ENCODE results near the gene CFAP46. TPM values are rescaled to one million over a fixed set of nuclear protein-coding genes. Genes with fewer than 3 reads are reported as not detected.

The CFAP46 gene
- total and polyA plus RNA-seq, 2 experiments from 2014 or later, result 2.2 to 2.4 TPM

- no peak for DNase-seq (ENCODE audit: low spot score)
- Histone ChIP-seq H4K20me1 (ENCODE audit: insufficient read depth, poor library complexity, severe bottlenecking) (no peaks in the 10 kb centered on the region), H3K4me2 (no peak overlapping the region), H3K9me3 (ENCODE audit: low read depth) (no peaks in the 10 kb centered on the region), H3K4me3 (no peak overlapping the region), H3K4me1 (ENCODE audit: insufficient read depth) (no peaks in the 10 kb centered on the region), H3K79me2 (no peaks in the 10 kb centered on the region), H3K27ac (no peak overlapping the region), H3K36me3 (replicated peaks; ENCODE audit: insufficient read depth, low read depth) (no peaks in the 10 kb centered on the region), H3K27me3 (no peaks in the 10 kb centered on the region), H3K9me2 (replicated peaks; ENCODE audit: insufficient read depth) (no peaks in the 10 kb centered on the region), H2AFZ (no peak overlapping the region)
- TF ChIP-seq EZH2phosphoT487 (IDR thresholded peaks at IDR 0.05; ENCODE audit: low read depth, severe bottlenecking, unreplicated experiment) (no peak), EZH2 (IDR thresholded peaks at IDR 0.05; ENCODE audit: borderline replicate concordance) (no peak), CTCF (IDR thresholded peaks at IDR 0.05; ENCODE audit: poor library complexity) (no peak)
- WGBS (ENCODE audit: low lambda C conversion rate, missing lambda C conversion rate), result 86% methylated on average over 33 of the region's 41 CpGs
Observed at GRCh38 chr10:132867801-132868644, 74.3 kb downstream of the CFAP46 start.

- TF ChIP-seq EZH2phosphoT487 (IDR thresholded peaks at IDR 0.05; ENCODE audit: low read depth, severe bottlenecking, unreplicated experiment) (no peak), CTCF (IDR thresholded peaks at IDR 0.05; ENCODE audit: poor library complexity) (no peak), EZH2 (IDR thresholded peaks at IDR 0.05; ENCODE audit: borderline replicate concordance) (no peak)
- no peak for DNase-seq (ENCODE audit: low spot score)
- no peaks in the 10 kb centered on the region for H4K20me1 ChIP-seq (ENCODE audit: insufficient read depth, poor library complexity, severe bottlenecking)
- H3K27ac ChIP-seq, result no peak overlapping the region
- H3K9me3 ChIP-seq (ENCODE audit: low read depth), result no peaks in the 10 kb centered on the region
- no peak overlapping the region for H2AFZ ChIP-seq
- no peaks in the 10 kb centered on the region for H3K27me3 ChIP-seq
- H3K4me3 ChIP-seq, result no peak overlapping the region
- H3K79me2 ChIP-seq, result no peaks in the 10 kb centered on the region
- H3K4me1 ChIP-seq (ENCODE audit: insufficient read depth), result no peaks in the 10 kb centered on the region
- H3K9me2 ChIP-seq (replicated peaks; ENCODE audit: insufficient read depth), result no peaks in the 10 kb centered on the region
- no peak overlapping the region for H3K4me2 ChIP-seq
- no peaks in the 10 kb centered on the region for H3K36me3 ChIP-seq (replicated peaks; ENCODE audit: insufficient read depth, low read depth)
- WGBS (ENCODE audit: low lambda C conversion rate, missing lambda C conversion rate), result 84% methylated on average over 26 of the region's 29 CpGs
Observed at GRCh38 chr10:132866601-132867381, 75.6 kb downstream of the CFAP46 start.

GRCh38 chr10:132865851-132866600 is 76.3 kb downstream of the CFAP46 start:
- H3K79me2 ChIP-seq, result no peaks in the 10 kb centered on the region
- no peaks in the 10 kb centered on the region for H3K9me3 ChIP-seq (ENCODE audit: low read depth)
- H3K36me3 ChIP-seq (replicated peaks; ENCODE audit: insufficient read depth, low read depth), result no peaks in the 10 kb centered on the region
- no peaks in the 10 kb centered on the region for H3K27me3 ChIP-seq
- 92% methylated on average over 25 of the region's 28 CpGs for WGBS (ENCODE audit: low lambda C conversion rate, missing lambda C conversion rate)
- TF ChIP-seq EZH2 (IDR thresholded peaks at IDR 0.05; ENCODE audit: borderline replicate concordance), result no peak
- no peak for TF ChIP-seq CTCF (IDR thresholded peaks at IDR 0.05; ENCODE audit: poor library complexity)
- TF ChIP-seq EZH2phosphoT487 (IDR thresholded peaks at IDR 0.05; ENCODE audit: low read depth, severe bottlenecking, unreplicated experiment), result no peak
- no peak overlapping the region for H3K4me3 ChIP-seq
- no peaks in the 10 kb centered on the region for H3K9me2 ChIP-seq (replicated peaks; ENCODE audit: insufficient read depth)
- no peak overlapping the region for H3K27ac ChIP-seq
- no peaks in the 10 kb centered on the region for H3K4me1 ChIP-seq (ENCODE audit: insufficient read depth)
- H2AFZ ChIP-seq, result no peak overlapping the region
- no peak overlapping the region for H3K4me2 ChIP-seq
- H4K20me1 ChIP-seq (ENCODE audit: insufficient read depth, poor library complexity, severe bottlenecking), result no peaks in the 10 kb centered on the region
- no peak for DNase-seq (ENCODE audit: low spot score)

All from hepatocyte (in vitro differentiated cells).